ENCODE data around the gene PDZD2. TPM values are rescaled to one million over a fixed set of nuclear protein-coding genes. Genes with fewer than 3 reads are reported as not detected.

Gene PDZD2
- total and polyA plus RNA-seq, 2 experiments from 2014 or later: 1.7 to 4.0 TPM

GRCh38 chr5:31935496-31936369 lies 296.8 kb downstream of the PDZD2 start:
- H3K27me3 ChIP-seq: no peaks in the 10 kb centered on the region
- TF ChIP-seq EZH2 (IDR thresholded peaks at IDR 0.05; ENCODE audit: borderline replicate concordance) (no peak), EZH2phosphoT487 (IDR thresholded peaks at IDR 0.05; ENCODE audit: low read depth, severe bottlenecking, unreplicated experiment) (no peak), CTCF (IDR thresholded peaks at IDR 0.05; ENCODE audit: poor library complexity) (no peak)
- peak overlapping the region; percentile 22 for H3K4me2 ChIP-seq
- H3K9me2 ChIP-seq (replicated peaks; ENCODE audit: insufficient read depth): no peaks in the 10 kb centered on the region
- H3K4me1 ChIP-seq (ENCODE audit: insufficient read depth): peaks cover 6% of the 10 kb centered on the region
- H3K79me2 ChIP-seq: no peaks in the 10 kb centered on the region
- 64% methylated on average over 10 of the region's 10 CpGs for WGBS (ENCODE audit: low lambda C conversion rate, missing lambda C conversion rate)
- no peak overlapping the region for H3K4me3 ChIP-seq
- H3K27ac ChIP-seq: no peak overlapping the region
- H3K9me3 ChIP-seq (ENCODE audit: low read depth): no peaks in the 10 kb centered on the region
- H3K36me3 ChIP-seq (replicated peaks; ENCODE audit: insufficient read depth, low read depth): no peaks in the 10 kb centered on the region
- H4K20me1 ChIP-seq (ENCODE audit: insufficient read depth, poor library complexity, severe bottlenecking): no peaks in the 10 kb centered on the region
- peak; percentile 27 for DNase-seq (ENCODE audit: low spot score)
- H2AFZ ChIP-seq: no peak overlapping the region

DNA sequence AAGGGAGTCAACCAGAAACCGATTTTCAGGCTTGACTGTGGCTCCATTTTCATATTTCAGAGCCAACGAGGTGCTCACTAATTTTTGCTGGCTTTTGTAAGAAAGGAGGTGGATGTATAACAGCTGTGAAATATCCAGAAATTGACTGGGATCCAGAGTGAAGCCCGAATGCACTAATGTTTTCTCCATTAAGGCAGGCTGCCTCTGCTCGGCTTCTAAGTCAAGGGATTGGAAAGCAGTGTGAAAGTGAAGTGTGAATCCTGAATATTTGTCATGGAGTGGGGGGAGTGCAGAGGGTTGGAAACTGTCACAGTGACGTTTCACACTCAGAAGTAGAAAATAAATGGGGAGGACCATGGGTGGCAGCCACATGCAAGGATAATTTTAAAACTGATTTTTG lies 297.8 kb downstream of the PDZD2 start:
- Histone ChIP-seq H3K9me3 (ENCODE audit: low read depth) (no peaks in the 10 kb centered on the region), H3K27me3 (no peaks in the 10 kb centered on the region), H2AFZ (no peak overlapping the region), H3K27ac (no peak overlapping the region), H3K9me2 (replicated peaks; ENCODE audit: insufficient read depth) (no peaks in the 10 kb centered on the region), H3K36me3 (replicated peaks; ENCODE audit: insufficient read depth, low read depth) (no peaks in the 10 kb centered on the region), H4K20me1 (ENCODE audit: insufficient read depth, poor library complexity, severe bottlenecking) (no peaks in the 10 kb centered on the region), H3K4me3 (no peak overlapping the region), H3K4me2 (peak overlapping the region; percentile 22), H3K4me1 (ENCODE audit: insufficient read depth) (peaks cover 6% of the 10 kb centered on the region), H3K79me2 (no peaks in the 10 kb centered on the region)
- 61% methylated on average over 5 of the region's 5 CpGs for WGBS (ENCODE audit: low lambda C conversion rate, missing lambda C conversion rate)
- no peak for TF ChIP-seq CTCF (IDR thresholded peaks at IDR 0.05; ENCODE audit: poor library complexity)
- no peak for TF ChIP-seq EZH2phosphoT487 (IDR thresholded peaks at IDR 0.05; ENCODE audit: low read depth, severe bottlenecking, unreplicated experiment)
- TF ChIP-seq EZH2 (IDR thresholded peaks at IDR 0.05; ENCODE audit: borderline replicate concordance): no peak
- DNase-seq (ENCODE audit: low spot score): no peak

DNA sequence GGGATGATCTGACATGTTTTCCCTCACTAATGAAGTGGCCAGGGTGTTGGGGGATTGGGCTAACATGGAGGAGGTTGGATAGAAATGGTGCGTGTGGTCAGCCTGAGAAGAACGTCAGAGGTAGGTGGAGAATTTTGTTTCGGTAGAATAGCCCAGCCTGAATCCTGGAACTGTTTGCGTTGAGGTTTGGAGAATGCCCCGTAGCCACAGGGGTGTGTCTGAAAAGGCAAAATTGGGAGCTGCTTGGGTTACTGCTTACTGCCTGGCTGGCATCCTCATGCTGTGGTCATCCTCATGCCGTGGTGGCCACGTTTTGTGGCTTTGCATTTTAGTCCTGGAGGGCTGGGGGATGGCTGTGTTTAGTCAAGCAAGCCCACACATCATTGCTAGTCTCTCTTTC lies 298.3 kb downstream of the PDZD2 start:
- DNase-seq (ENCODE audit: low spot score): no peak
- Histone ChIP-seq H3K4me2 (no peak overlapping the region), H4K20me1 (ENCODE audit: insufficient read depth, poor library complexity, severe bottlenecking) (no peaks in the 10 kb centered on the region), H3K36me3 (replicated peaks; ENCODE audit: insufficient read depth, low read depth) (no peaks in the 10 kb centered on the region), H3K27me3 (no peaks in the 10 kb centered on the region), H3K9me3 (ENCODE audit: low read depth) (no peaks in the 10 kb centered on the region), H3K79me2 (no peaks in the 10 kb centered on the region), H3K9me2 (replicated peaks; ENCODE audit: insufficient read depth) (no peaks in the 10 kb centered on the region), H3K4me3 (no peak overlapping the region), H3K27ac (no peak overlapping the region), H3K4me1 (ENCODE audit: insufficient read depth) (peaks cover 6% of the 10 kb centered on the region), H2AFZ (no peak overlapping the region)
- 97% methylated on average over 7 of the region's 7 CpGs for WGBS (ENCODE audit: low lambda C conversion rate, missing lambda C conversion rate)
- no peak for TF ChIP-seq EZH2 (IDR thresholded peaks at IDR 0.05; ENCODE audit: borderline replicate concordance)
- no peak for TF ChIP-seq EZH2phosphoT487 (IDR thresholded peaks at IDR 0.05; ENCODE audit: low read depth, severe bottlenecking, unreplicated experiment)
- no peak for TF ChIP-seq CTCF (IDR thresholded peaks at IDR 0.05; ENCODE audit: poor library complexity)

All from hepatocyte (in vitro differentiated cells).